ENCODE results near the gene EDC3. TPM values are rescaled to one million over a fixed set of nuclear protein-coding genes. Genes with fewer than 3 reads are reported as not detected.

The EDC3 gene
- 8.2 and 12.0 TPM in 2 replicates for total RNA-seq

GRCh38 chr15:74695597-74696397, at the start of gene EDC3:
TSS of gene EDC3 (minus strand) at chr15:74696024. CDS start at chr15:74675124, 20,900 bp downstream.

GRCh38 chr15:74725225-74725774, 29.5 kb upstream of the EDC3 start, which contains the start of gene CYP1A1:
TSS of gene CYP1A1 (minus strand) at chr15:74725528. CDS start at chr15:74723097, 2,431 bp downstream.

GRCh38 chr15:74615508-74616365, 80.1 kb downstream of the EDC3 start, which contains the start of gene CLK3:
TSS of gene CLK3 (plus strand) at chr15:74615836. CDS start at chr15:74619197, 3,361 bp downstream.

Other genes with a start within 250 kb of the EDC3 start
- 29.8 and 33.1 TPM in 2 replicates for gene UBL7, start 234.9 kb downstream of the EDC3 start, total RNA-seq
- gene ARID3B, start 154.8 kb downstream of the EDC3 start, total RNA-seq, result 0.71 and 1.4 TPM in 2 replicates
- gene CLK3, start 80.2 kb downstream of the EDC3 start, total RNA-seq, result 41.4 and 55.7 TPM in 2 replicates
- gene CYP1A1, start 29.5 kb upstream of the EDC3 start, total RNA-seq, result 0.09 and 0.71 TPM in 2 replicates
- not detected in 2 replicates for gene CYP1A2, start 52.8 kb upstream of the EDC3 start, total RNA-seq
- 12.4 and 17.7 TPM in 2 replicates for gene CSK, start 86.1 kb upstream of the EDC3 start, total RNA-seq
- not detected in 2 replicates for gene LMAN1L, start 116.8 kb upstream of the EDC3 start, total RNA-seq
- not detected in 2 replicates for gene CPLX3, start 130.6 kb upstream of the EDC3 start, total RNA-seq
- 9.7 and 11.9 TPM in 2 replicates for gene ULK3, start 147.1 kb upstream of the EDC3 start, total RNA-seq
- gene SCAMP2, start 177.3 kb upstream of the EDC3 start, total RNA-seq, result 13.5 and 16.6 TPM in 2 replicates
- gene MPI, start 194.0 kb upstream of the EDC3 start, total RNA-seq, result 41.5 and 59.6 TPM in 2 replicates
- gene FAM219B, start 210.8 kb upstream of the EDC3 start, total RNA-seq, result 37.1 and 37.2 TPM in 2 replicates
- gene COX5A, start 242.0 kb upstream of the EDC3 start, total RNA-seq, result 27.8 and 34.6 TPM in 2 replicates